ENCODE data around the gene HIKESHI. TPM values are rescaled to one million over a fixed set of nuclear protein-coding genes. Genes with fewer than 3 reads are reported as not detected.

The HIKESHI gene
- total and polyA plus RNA-seq, 10 donors: 22.5 to 44.9 (median 25.8) TPM

GRCh38 chr11:86374069-86374468 lies 72.0 kb downstream of the HIKESHI start:
- 29 to 57% (median 37%) methylated on average over 1 of the region's 1 CpG for WGBS, 5 donors
- H3K4me1 ChIP-seq: peaks cover 0 to 4% (median 0%) of the 10 kb centered on the region in 6 donors
- peaks cover 0 to 8% (median 0%) of the 10 kb centered on the region in 7 donors for H3K27me3 ChIP-seq (replicated peaks in 1 of 7)
- intact Hi-C loops (cut with DNase I; ENCODE audit: low total_unique reads): no loop called here
- H3K4me3 ChIP-seq: peak overlapping the region in 2 of 8 donors; percentile 22 to 25
- H3K27ac ChIP-seq: no peak overlapping the region
- DNase-seq: no peak
- TF ChIP-seq CTCF (IDR thresholded peaks at IDR 0.05 in 8 of 11, conservative IDR thresholded peaks at IDR 0.05 in 3 of 11) (no peak), POLR2AphosphoS5 (IDR thresholded peaks at IDR 0.05) (no peak), POLR2A (IDR thresholded peaks at IDR 0.05) (no peak)
- no peaks in the 10 kb centered on the region for H3K9me3 ChIP-seq
- no peaks in the 10 kb centered on the region for H3K36me3 ChIP-seq

GRCh38 chr11:86374586-86374985 lies 72.5 kb downstream of the HIKESHI start, which contains the start of gene CCDC81:
CCDC81 (plus strand) TSS chr11:86374887; CDS start chr11:86375164, 277 bp downstream.
- Histone ChIP-seq H3K9me3 (no peaks in the 10 kb centered on the region), H3K27me3 (replicated peaks in 1 of 7) (peaks cover 0 to 8% (median 0%) of the 10 kb centered on the region in 7 donors), H3K27ac (no peak within 1 kb of the TSS), H3K36me3 (no peaks in the 10 kb centered on the region), H3K4me3 (peak within 1 kb of the TSS in 2 of 8 donors; percentile 22 to 25), H3K4me1 (peaks cover 0 to 4% (median 0%) of the 10 kb centered on the region in 6 donors)
- WGBS, 5 donors: 12 to 35% (median 22%) methylated on average over 25 of the region's 25 CpGs
- intact Hi-C loops (cut with DNase I; ENCODE audit: low total_unique reads): no loop called here
- DNase-seq: no peak
- TF ChIP-seq POLR2AphosphoS5 (IDR thresholded peaks at IDR 0.05): no peak
- TF ChIP-seq POLR2A (IDR thresholded peaks at IDR 0.05): no peak
- TF ChIP-seq CTCF (IDR thresholded peaks at IDR 0.05 in 8 of 11, conservative IDR thresholded peaks at IDR 0.05 in 3 of 11): no peak

- intact Hi-C loops (cut with DNase I; ENCODE audit: low total_unique reads): no loop called here
- peaks cover 0 to 8% (median 0%) of the 10 kb centered on the region in 7 donors for H3K27me3 ChIP-seq (replicated peaks in 1 of 7)
- no peak overlapping the region for H3K27ac ChIP-seq
- H3K36me3 ChIP-seq: no peaks in the 10 kb centered on the region
- peaks cover 0 to 4% (median 0%) of the 10 kb centered on the region in 6 donors for H3K4me1 ChIP-seq
- TF ChIP-seq POLR2AphosphoS5 (IDR thresholded peaks at IDR 0.05) (no peak), CTCF (IDR thresholded peaks at IDR 0.05 in 8 of 11, conservative IDR thresholded peaks at IDR 0.05 in 3 of 11) (no peak), POLR2A (IDR thresholded peaks at IDR 0.05) (no peak)
- no peak for DNase-seq
- peaks cover 0 to 5% (median 0%) of the 10 kb centered on the region in 8 donors for H3K9me3 ChIP-seq
- no peak overlapping the region for H3K4me3 ChIP-seq
Observed at GRCh38 chr11:86377972-86378371, 75.9 kb downstream of the HIKESHI start.

DNA sequence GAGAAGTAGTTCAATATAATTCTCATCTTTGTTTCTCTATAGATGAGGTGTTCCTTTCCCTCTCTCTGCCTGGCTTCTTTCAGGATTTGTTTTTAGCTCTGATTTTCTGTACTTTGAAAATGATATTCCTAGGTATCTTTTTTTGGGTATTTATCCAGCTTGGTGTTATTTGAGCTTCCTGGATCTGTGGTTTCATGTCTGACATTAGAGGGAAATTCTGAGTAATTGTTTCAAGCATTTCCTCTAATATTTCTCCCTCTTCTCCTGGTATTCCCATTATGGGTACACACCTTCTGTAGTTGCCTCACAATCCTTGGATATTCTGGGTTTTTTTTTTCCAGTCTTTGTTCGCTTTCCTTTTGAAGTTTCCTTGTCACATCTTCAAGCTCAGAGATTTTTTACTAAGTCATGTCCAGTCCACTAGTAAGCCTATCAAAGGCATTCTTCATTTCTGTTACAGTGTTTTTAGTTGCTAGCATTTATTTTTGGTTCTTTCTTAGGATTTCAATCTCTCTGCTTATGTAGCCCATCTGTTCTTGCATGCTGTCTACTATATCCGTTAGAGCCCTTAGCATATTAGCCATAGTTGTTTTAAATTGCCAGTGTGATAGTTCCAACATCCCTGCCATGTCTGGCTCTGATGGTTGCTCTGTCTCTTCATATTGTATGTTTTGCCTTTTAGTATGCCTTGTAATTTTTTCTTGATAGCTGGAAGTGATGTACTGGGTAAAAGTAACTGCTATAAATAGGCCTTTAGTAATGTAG lies 78.4 kb downstream of the HIKESHI start:
- intact Hi-C loops (cut with DNase I; ENCODE audit: low total_unique reads): no loop called here
- peaks cover 0 to 5% (median 0%) of the 10 kb centered on the region in 8 donors for H3K9me3 ChIP-seq
- 89 to 100% (median 92%) methylated on average over 2 of the region's 2 CpGs for WGBS, 5 donors
- H3K4me1 ChIP-seq: no peaks in the 10 kb centered on the region
- no peak overlapping the region for H3K4me3 ChIP-seq
- H3K36me3 ChIP-seq: no peaks in the 10 kb centered on the region
- no peaks in the 10 kb centered on the region for H3K27me3 ChIP-seq (replicated peaks in 1 of 7)
- TF ChIP-seq CTCF (IDR thresholded peaks at IDR 0.05 in 8 of 11, conservative IDR thresholded peaks at IDR 0.05 in 3 of 11): no peak
- TF ChIP-seq POLR2AphosphoS5 (IDR thresholded peaks at IDR 0.05): no peak
- no peak for TF ChIP-seq POLR2A (IDR thresholded peaks at IDR 0.05)
- DNase-seq: no peak
- H3K27ac ChIP-seq: no peak overlapping the region
